B cell (primary cell): Measurements from ENCODE around the gene PKNOX1. TPM values are rescaled to one million over a fixed set of nuclear protein-coding genes. Genes with fewer than 3 reads are reported as not detected.

ENCODE experiments used
- ATAC-seq: fragments of 200-7000 bp; cut with Tn5 transposase; one replicate; pipeline ENCODE4 v1.10.0; 2021; ENCODE audit warnings: low read depth, mild to moderate bottlenecking, moderate number of reproducible peaks, moderate library complexity
- CTCF ChIA-PET: fragments of 350-600 bp; sonication (Branson Sonifier 250); formaldehyde crosslinking; loops from one replicate; lab custom pipeline; 2021; ENCODE audit warnings: antibody characterized with exemption, inconsistent platforms; lab: Charles Lee
- POLR2A ChIA-PET: fragments of 350-600 bp; sonication (Branson Sonifier 250); formaldehyde crosslinking; loops from one replicate; lab custom pipeline; 2021; ENCODE audit warnings: antibody characterized with exemption; lab: Charles Lee
- DNase-seq: peaks from one replicate; pipeline ENCODE4 v3.0.0; 2013
- H2AFZ ChIP-seq: 2 replicates; pipeline ENCODE4 v1.6.1; 2012; ENCODE audit warnings: mild to moderate bottlenecking, low read depth, low read length; ENCODE audit not compliant: insufficient read depth, poor library complexity, severe bottlenecking
- H3K27ac ChIP-seq, 2 donors: 1 replicate in 1 of 2; 2 replicates in 1 of 2; pipeline ENCODE4 v1.5.1; 2012 to 2013; ENCODE audit warnings: low read length in 2 of 2, mild to moderate bottlenecking in 2 of 2, moderate library complexity in 1 of 2
- H3K27me3 ChIP-seq, 4 experiments: fragments of 200-600 bp in 1 of 4; sonication (generic) in 1 of 4; replicated peaks in 1 of 4; 1 replicate in 2 of 4; 2 replicates in 2 of 4; pipeline versions ENCODE4 v1.6.1 to v1.7.0; 2013 to 2016; ENCODE audit warnings: low read length in 3 of 4, mild to moderate bottlenecking in 2 of 4, mixed read lengths in 1 of 4, moderate library complexity in 1 of 4; ENCODE audit not compliant: insufficient read depth in 4 of 4, control insufficient read depth in 3 of 4; ENCODE audit errors: control extremely low read depth in 1 of 4
- H3K36me3 ChIP-seq, 2 experiments: replicated peaks in 1 of 2; 1 replicate in 1 of 2; 2 replicates in 1 of 2; pipeline versions ENCODE4 v1.6.1 to v1.7.1; 2013; ENCODE audit warnings: low read length in 1 of 2; ENCODE audit not compliant: insufficient read depth in 2 of 2, control insufficient read depth in 1 of 2; ENCODE audit errors: control extremely low read depth in 1 of 2, extremely low read depth in 1 of 2
- H3K4me1 ChIP-seq, 2 donors: fragments of 200-600 bp in 1 of 2; sonication (generic) in 1 of 2; 1 replicate in 1 of 2; 2 replicates in 1 of 2; pipeline versions ENCODE4 v1.5.1 to v1.6.1; 2013 to 2017; ENCODE audit warnings: low read length in 2 of 2; ENCODE audit not compliant: control insufficient read depth in 2 of 2, insufficient read depth in 2 of 2
- H3K4me2 ChIP-seq: replicated peaks from 2 replicates; pipeline ENCODE3; 2012; ENCODE audit warnings: mild to moderate bottlenecking, low read depth, low read length; ENCODE audit not compliant: poor library complexity, severe bottlenecking
- H3K4me3 ChIP-seq, 5 experiments: fragments of 200-600 bp in 1 of 5; sonication (generic) in 1 of 5; 1 replicate in 3 of 5; 2 replicates in 2 of 5; pipeline versions ENCODE4 v1.5.1 to v1.7.0; 2011 to 2016; ENCODE audit warnings: low read length in 4 of 5, mild to moderate bottlenecking in 4 of 5, low read depth in 2 of 5, control low read depth in 1 of 5, moderate library complexity in 1 of 5; ENCODE audit not compliant: insufficient read depth in 1 of 5; ENCODE audit errors: control extremely low read depth in 1 of 5, extremely low read depth in 1 of 5
- H3K79me2 ChIP-seq: fragments of 200-600 bp; sonication (generic); one replicate; pipeline ENCODE4 v1.6.0; 2016; ENCODE audit warnings: low read length; ENCODE audit not compliant: control insufficient read depth, insufficient read depth
- H3K9ac ChIP-seq: fragments of 200-600 bp; sonication (generic); 2 replicates; pipeline ENCODE4 v1.6.1; 2017; ENCODE audit warnings: mild to moderate bottlenecking, low read length, moderate library complexity
- H3K9me3 ChIP-seq, 3 donors: one replicate each; pipeline versions ENCODE4 v1.6.1 to v1.7.1; 2013; ENCODE audit warnings: low read length in 2 of 3; ENCODE audit not compliant: control insufficient read depth in 2 of 3, insufficient read depth in 1 of 3; ENCODE audit errors: control extremely low read depth in 1 of 3
- H4K20me1 ChIP-seq: 2 replicates; pipeline ENCODE4 v1.6.0; 2012; ENCODE audit warnings: mild to moderate bottlenecking, low read length; ENCODE audit not compliant: insufficient read depth, control insufficient read depth, poor library complexity, severe bottlenecking
- H3K27ac Mint-ChIP-seq: one replicate; pipeline ENCODE4 v1.8.0; 2021; ENCODE audit warnings: mixed read lengths
- H3K27me3 Mint-ChIP-seq: one replicate; pipeline ENCODE4 v1.8.0; 2021; ENCODE audit warnings: mixed read lengths
- H3K4me1 Mint-ChIP-seq: one replicate; pipeline ENCODE4 v1.8.0; 2021; ENCODE audit warnings: mixed read lengths
- H3K4me3 Mint-ChIP-seq: one replicate; pipeline ENCODE4 v1.8.0; 2021; ENCODE audit warnings: mixed read lengths
- H3K9me3 Mint-ChIP-seq: one replicate; pipeline ENCODE4 v1.8.0; 2022; ENCODE audit warnings: mixed read lengths; ENCODE audit not compliant: insufficient read depth
- EZH2 ChIP-seq: IDR thresholded peaks from 2 replicates; pipeline ENCODE4 v1.6.1; 2012; ENCODE audit warnings: borderline replicate concordance, low read depth, mild to moderate bottlenecking, moderate library complexity, low read length; ENCODE audit not compliant: insufficient read depth, poor library complexity, severe bottlenecking
- WGBS: methylation state at CpG from one replicate; pipeline ENCODE4 v1.1.5; 2013; ENCODE audit warnings: missing lambda C conversion rate; ENCODE audit not compliant: insufficient coverage; 5-methylcytosine and 5-hydroxymethylcytosine counted together
- intact Hi-C: fragments of 100-400 bp; cut with micrococcal nuclease; formaldehyde crosslinking; loops from one replicate; pipeline ENCODE4 v1.10.0; 2022
- polyA plus RNA-seq: library from polyadenylated mRNA; depleted of rRNA; stranded (reverse); fragments of >200 nt; gene quantifications from 2 replicates; pipeline ENCODE4 v1.2.3, GENCODE V29; 2012
- total RNA-seq, 2 donors: library from RNA; stranded (reverse); fragments of 120-200 nt in 1 of 2; gene quantifications; 1 replicate in 1 of 2; 2 replicates in 1 of 2; pipeline versions ENCODE4 v1.2.3 to v1.2.4, GENCODE V29; 2013 to 2022
- TF ChIP-seq, protein P1 (sequence below): fragments of 200-600 bp; IDR thresholded peaks from one replicate; pipeline ENCODE4 v1.8.0; 2022; ENCODE audit warnings: antibody characterized with exemption, mild to moderate bottlenecking

Gene PKNOX1
- total and polyA plus RNA-seq, 2 donors (not counting 1 experiment from before 2014, with no cell fraction given), result 7.6 to 29.5 TPM

DNA sequence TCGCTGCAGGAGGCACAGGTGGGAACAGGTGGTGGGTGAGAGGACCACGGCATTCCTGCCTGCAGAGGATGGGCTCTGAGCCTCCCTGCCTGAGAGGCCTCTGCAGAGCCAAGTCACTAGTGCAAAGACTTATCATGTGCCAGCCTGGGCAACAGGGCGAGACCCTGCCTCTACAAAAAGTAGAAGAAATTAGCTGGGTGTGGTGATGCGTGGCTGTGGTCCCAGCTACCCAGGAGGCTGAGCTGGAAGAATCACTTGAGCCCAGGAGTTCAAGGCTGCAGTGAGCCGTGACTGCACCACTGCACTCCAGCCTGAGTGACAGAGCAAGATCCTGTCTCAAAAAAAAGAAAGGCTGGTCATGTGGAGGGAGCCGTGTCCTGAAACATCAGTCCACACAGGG is 46.4 kb downstream of the PKNOX1 start:
- 61% methylated on average over 6 of the region's 6 CpGs for WGBS
- ChIA-PET CTCF (no interaction called here), POLR2A (no interaction called here)
- no peak overlapping the region for H2AFZ ChIP-seq
- H3K27me3 ChIP-seq, result no peaks in the 10 kb centered on the region
- no peak overlapping the region for H3K4me2 ChIP-seq
- H3K9me3 Mint-ChIP-seq, result no peaks in the 10 kb centered on the region
- H3K4me3 Mint-ChIP-seq, result peak overlapping the region; percentile 33
- no peak for ATAC-seq
- DNase-seq, result no peak
- no peaks in the 10 kb centered on the region for H4K20me1 ChIP-seq
- no peaks in the 10 kb centered on the region for H3K9me3 ChIP-seq
- peaks cover 30% of the 10 kb centered on the region for H3K4me1 Mint-ChIP-seq
- H3K9ac ChIP-seq, result no peak overlapping the region
- no peak overlapping the region for H3K27ac ChIP-seq
- no peaks in the 10 kb centered on the region for H3K27me3 Mint-ChIP-seq
- H3K4me3 ChIP-seq, result no peak overlapping the region
- H3K27ac Mint-ChIP-seq, result no peak overlapping the region
- peaks cover 2 to 40% of the 10 kb centered on the region in 2 experiments for H3K36me3 ChIP-seq
- intact Hi-C loops, result no loop called here
- TF ChIP-seq EZH2, result no peak
- TF ChIP-seq, protein P1, sequence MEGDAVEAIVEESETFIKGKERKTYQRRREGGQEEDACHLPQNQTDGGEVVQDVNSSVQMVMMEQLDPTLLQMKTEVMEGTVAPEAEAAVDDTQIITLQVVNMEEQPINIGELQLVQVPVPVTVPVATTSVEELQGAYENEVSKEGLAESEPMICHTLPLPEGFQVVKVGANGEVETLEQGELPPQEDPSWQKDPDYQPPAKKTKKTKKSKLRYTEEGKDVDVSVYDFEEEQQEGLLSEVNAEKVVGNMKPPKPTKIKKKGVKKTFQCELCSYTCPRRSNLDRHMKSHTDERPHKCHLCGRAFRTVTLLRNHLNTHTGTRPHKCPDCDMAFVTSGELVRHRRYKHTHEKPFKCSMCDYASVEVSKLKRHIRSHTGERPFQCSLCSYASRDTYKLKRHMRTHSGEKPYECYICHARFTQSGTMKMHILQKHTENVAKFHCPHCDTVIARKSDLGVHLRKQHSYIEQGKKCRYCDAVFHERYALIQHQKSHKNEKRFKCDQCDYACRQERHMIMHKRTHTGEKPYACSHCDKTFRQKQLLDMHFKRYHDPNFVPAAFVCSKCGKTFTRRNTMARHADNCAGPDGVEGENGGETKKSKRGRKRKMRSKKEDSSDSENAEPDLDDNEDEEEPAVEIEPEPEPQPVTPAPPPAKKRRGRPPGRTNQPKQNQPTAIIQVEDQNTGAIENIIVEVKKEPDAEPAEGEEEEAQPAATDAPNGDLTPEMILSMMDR, result no peak
- no peaks in the 10 kb centered on the region for H3K79me2 ChIP-seq
- peaks cover 11 to 45% of the 10 kb centered on the region in 2 donors for H3K4me1 ChIP-seq

DNA sequence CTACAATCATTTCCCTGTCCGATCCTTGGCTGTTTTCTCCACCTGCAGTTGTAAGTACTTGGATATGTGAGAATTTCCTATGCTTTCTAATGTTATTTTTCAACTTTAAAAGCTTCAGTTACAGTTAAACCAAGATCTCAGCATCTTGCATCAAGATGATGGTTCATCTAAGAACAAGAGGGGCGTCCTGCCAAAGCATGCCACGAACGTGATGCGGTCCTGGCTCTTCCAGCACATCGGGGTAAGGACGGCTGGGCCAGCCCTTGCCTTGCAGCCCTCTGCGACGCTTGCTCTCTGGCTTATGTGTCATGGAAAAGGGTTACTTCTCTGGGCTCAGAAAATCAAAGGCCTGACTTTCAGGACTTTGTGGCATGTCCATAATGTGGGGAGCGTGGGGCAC is 46.8 kb downstream of the PKNOX1 start:
- ChIA-PET POLR2A (no interaction called here), CTCF (no interaction called here)
- Mint-ChIP-seq H3K4me3 (no peak overlapping the region), H3K4me1 (peaks cover 26% of the 10 kb centered on the region), H3K9me3 (no peaks in the 10 kb centered on the region), H3K27me3 (no peaks in the 10 kb centered on the region), H3K27ac (no peak overlapping the region)
- H3K79me2 ChIP-seq, result no peaks in the 10 kb centered on the region
- H2AFZ ChIP-seq, result no peak overlapping the region
- no peaks in the 10 kb centered on the region for H3K9me3 ChIP-seq
- intact Hi-C loops, result no loop called here
- ATAC-seq (no peak), DNase-seq (no peak)
- H3K27ac ChIP-seq, result no peak overlapping the region
- H3K27me3 ChIP-seq, result no peaks in the 10 kb centered on the region
- H3K4me2 ChIP-seq, result no peak overlapping the region
- H3K9ac ChIP-seq, result no peak overlapping the region
- no peak overlapping the region for H3K4me3 ChIP-seq
- H3K4me1 ChIP-seq, result peaks cover 7 to 40% of the 10 kb centered on the region in 2 donors
- 98% methylated on average over 9 of the region's 10 CpGs for WGBS
- H4K20me1 ChIP-seq, result no peaks in the 10 kb centered on the region
- TF ChIP-seq, protein P1, result no peak
- TF ChIP-seq EZH2, result no peak
- H3K36me3 ChIP-seq, result peaks cover 2 to 40% of the 10 kb centered on the region in 2 experiments
